Transverse colon (tissue), 3 donors: ENCODE data around the gene RORB.
A peak's percentile ranks its signal among the peaks of the same experiment; 100 is the strongest.

Experiments
- EP300 ChIP-seq: sonication (generic); formaldehyde crosslinking; IDR thresholded peaks from one replicate; pipeline ENCODE4 v1.6.1; 2017; ENCODE audit warnings: antibody characterized with exemption, low read depth
- TF ChIP-seq, protein P1 (sequence below), 5 experiments: fragments of 200-600 bp in 3 of 5; fragments of 450-650 bp in 2 of 5; sonication (generic) in 3 of 5; IDR thresholded peaks; 1 replicate in 2 of 5; 2 replicates in 3 of 5; pipeline ENCODE4 v1.5.1; 2016 to 2017; ENCODE audit warnings: antibody characterized with exemption in 5 of 5, inconsistent platforms in 3 of 5, mild to moderate bottlenecking in 2 of 5, moderate library complexity in 1 of 5

DNA sequence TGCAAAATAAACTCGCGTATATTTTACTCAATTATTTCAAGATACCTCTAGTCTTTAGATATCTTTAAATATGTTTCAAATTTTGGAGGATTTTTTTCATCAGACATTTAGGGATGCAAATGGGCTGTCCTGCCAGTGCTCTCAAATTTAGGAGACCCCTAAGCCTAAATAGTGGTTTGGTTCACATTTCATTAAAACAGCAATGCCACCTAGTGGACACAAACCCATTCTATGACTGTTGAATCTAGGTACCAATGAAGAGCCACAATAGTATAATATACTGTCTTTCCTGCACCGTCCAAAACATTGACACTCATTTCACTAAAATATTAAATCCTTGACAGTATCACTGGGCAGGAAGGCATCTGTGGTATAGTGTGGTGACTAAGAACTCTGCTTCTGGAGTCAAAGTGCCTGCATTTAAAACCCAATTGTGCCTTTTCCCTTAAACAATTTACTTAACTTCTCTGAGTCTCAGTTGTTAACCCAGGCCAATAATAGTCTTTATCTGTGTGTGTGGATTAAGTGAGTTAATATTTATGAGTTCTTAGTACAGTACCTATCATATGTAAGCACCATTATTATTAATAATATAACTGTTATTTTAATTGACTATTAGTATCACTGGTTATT is 148.0 kb downstream of the RORB start:
- TF ChIP-seq, protein P1, sequence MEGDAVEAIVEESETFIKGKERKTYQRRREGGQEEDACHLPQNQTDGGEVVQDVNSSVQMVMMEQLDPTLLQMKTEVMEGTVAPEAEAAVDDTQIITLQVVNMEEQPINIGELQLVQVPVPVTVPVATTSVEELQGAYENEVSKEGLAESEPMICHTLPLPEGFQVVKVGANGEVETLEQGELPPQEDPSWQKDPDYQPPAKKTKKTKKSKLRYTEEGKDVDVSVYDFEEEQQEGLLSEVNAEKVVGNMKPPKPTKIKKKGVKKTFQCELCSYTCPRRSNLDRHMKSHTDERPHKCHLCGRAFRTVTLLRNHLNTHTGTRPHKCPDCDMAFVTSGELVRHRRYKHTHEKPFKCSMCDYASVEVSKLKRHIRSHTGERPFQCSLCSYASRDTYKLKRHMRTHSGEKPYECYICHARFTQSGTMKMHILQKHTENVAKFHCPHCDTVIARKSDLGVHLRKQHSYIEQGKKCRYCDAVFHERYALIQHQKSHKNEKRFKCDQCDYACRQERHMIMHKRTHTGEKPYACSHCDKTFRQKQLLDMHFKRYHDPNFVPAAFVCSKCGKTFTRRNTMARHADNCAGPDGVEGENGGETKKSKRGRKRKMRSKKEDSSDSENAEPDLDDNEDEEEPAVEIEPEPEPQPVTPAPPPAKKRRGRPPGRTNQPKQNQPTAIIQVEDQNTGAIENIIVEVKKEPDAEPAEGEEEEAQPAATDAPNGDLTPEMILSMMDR (IDR thresholded peaks at IDR 0.05): peak in 4 of 5 experiments; percentile 11 to 35 (median 30)
- no peak for TF ChIP-seq EP300
